Measurements from ENCODE around the gene EIF5B.
"Not testable (repeated sequence)": the region's sequence is repeated elsewhere in the genome, so short reads cannot be mapped to it uniquely, and the experiment has no call there.

The EIF5B gene

DNA sequence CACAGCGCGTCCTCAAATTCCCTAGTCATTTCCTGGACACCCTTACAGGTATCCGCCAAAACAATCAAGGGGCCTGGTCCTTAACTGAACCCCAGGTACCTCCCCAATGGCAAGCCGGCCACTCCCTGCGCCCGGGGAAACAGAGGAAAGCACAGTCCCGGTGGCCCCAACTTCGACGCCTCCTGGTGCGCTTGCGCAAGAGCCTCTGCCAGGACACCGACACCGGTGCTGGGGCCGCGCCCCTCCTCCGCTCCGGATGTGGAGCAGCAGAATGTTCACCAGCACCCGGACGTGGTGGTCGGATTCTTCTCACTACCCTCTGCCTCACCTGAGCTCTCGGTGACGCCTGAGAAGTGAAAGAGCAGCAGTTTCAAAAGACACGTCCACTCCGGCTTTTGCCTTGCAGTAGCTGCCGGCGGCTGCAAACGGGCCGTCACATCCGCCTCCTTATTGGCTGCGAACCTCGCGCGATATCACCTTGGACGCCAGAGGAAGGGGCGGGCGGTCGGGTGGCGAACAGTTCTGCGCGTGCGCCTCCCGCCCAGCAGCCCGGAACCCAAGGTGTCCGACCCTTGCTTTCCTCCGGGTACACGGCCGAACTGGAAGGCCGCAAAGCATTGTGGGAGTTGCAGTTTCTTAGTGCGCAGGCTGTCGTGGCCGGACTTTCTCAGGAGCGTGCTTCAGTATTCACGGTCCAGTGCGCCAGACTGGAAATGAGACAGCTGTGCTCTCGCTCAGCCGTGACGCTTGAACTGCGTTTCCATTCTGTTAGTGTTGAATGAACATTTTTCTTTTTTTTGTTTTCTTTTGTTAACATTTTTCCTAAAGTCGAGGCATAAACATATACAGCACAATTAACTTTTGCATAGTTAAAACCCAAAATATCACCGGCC is 1.0 kb upstream of the EIF5B start, which contains the start of gene TXNDC9:
TXNDC9 (minus strand) TSS at position 423 of the 893 bp plus-strand sequence. CDS start 3,123 bp downstream, outside the sequence.
- TF ChIP-seq, protein P1, sequence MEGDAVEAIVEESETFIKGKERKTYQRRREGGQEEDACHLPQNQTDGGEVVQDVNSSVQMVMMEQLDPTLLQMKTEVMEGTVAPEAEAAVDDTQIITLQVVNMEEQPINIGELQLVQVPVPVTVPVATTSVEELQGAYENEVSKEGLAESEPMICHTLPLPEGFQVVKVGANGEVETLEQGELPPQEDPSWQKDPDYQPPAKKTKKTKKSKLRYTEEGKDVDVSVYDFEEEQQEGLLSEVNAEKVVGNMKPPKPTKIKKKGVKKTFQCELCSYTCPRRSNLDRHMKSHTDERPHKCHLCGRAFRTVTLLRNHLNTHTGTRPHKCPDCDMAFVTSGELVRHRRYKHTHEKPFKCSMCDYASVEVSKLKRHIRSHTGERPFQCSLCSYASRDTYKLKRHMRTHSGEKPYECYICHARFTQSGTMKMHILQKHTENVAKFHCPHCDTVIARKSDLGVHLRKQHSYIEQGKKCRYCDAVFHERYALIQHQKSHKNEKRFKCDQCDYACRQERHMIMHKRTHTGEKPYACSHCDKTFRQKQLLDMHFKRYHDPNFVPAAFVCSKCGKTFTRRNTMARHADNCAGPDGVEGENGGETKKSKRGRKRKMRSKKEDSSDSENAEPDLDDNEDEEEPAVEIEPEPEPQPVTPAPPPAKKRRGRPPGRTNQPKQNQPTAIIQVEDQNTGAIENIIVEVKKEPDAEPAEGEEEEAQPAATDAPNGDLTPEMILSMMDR (conservative IDR thresholded peaks at IDR 0.05; ENCODE audit: low read depth, low read length) = no peak
- DNase-seq (ENCODE audit: low read depth) = peak; percentile 100
- H3K4me3 ChIP-seq (ENCODE audit: low read depth, low read length) = peak within 1 kb of the TSS; percentile 98

DNA sequence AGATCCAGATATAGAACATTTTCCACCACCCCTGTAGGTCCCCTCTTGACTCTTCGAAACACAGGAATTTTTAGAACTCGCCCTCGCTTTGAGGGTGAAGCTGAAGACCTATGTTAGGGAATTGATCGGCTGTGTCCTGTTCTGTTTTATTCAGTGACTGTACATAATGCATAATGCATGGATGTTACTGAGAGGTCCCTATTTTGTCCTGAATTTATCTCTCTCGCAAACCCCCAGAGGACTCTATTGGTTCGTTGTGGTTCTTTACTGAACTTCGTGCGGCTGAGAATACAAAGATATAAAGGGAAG is 431 bp upstream of the EIF5B start:
- no peak for DNase-seq (ENCODE audit: low read depth)
- H3K4me3 ChIP-seq (ENCODE audit: low read depth, low read length) = peak overlapping the region; percentile 83
- TF ChIP-seq, protein P1 (conservative IDR thresholded peaks at IDR 0.05; ENCODE audit: low read depth, low read length) = no peak

DNA sequence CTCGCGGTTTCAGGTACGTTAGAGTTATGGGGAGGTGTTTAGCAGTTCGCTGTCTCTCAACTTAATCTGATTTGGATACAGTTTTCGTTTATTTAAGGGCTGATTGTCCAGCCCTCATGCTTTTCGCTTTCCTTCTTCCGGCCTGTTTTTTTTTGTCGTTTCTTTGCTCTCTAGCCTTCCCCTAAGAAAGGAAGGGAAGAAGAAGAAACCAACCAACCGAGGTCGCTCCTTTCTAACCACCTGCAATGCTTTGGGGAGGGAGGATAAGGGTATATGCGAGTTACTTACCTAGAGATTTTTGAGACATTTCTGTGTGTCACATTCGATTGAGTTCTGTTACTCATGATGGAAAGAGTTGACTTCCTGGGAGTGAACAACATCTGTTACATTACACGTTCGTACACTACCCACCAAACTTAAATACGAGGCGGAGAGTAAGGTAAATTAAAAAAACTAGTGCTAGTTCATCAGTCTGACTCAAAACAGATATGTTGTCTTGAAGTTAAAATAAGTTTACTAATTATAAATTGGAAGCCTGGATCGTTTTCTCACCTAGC is 918 bp downstream of the EIF5B start:
- peak; percentile 28 for DNase-seq (ENCODE audit: low read depth)
- H3K4me3 ChIP-seq (ENCODE audit: low read depth, low read length) = peak overlapping the region; percentile 83
- TF ChIP-seq, protein P1 (conservative IDR thresholded peaks at IDR 0.05; ENCODE audit: low read depth, low read length) = no peak

- DNase-seq (ENCODE audit: low read depth) = no peak
- TF ChIP-seq, protein P1 (conservative IDR thresholded peaks at IDR 0.05; ENCODE audit: low read depth, low read length) = no peak
- no peak overlapping the region for H3K4me3 ChIP-seq (ENCODE audit: low read depth, low read length)
These were observed 3.6 kb downstream of the EIF5B start for GRCh38 chr2:99340669-99341236.

DNA sequence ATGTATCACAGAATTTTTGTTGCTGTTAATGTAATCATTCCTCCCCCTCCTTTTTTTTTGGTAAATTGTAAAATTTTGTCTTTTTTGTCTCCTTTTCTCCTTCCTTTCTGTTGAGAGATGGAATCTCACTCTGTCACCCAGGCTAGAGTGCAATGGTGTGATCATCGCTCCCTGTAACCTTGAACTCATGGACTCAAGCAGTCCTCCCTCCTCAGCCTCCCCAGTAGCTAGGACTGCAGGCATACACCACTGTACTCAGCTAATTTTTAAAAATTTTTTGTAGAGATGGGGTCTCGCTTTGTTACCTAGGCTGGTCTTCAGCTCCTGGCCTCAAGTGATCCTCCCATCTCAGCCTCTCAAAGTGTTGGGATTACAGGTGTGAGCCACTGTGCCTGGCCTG is 5.3 kb downstream of the EIF5B start:
- TF ChIP-seq, protein P1 (conservative IDR thresholded peaks at IDR 0.05; ENCODE audit: low read depth, low read length) = no peak
- no peak for DNase-seq (ENCODE audit: low read depth)
- H3K4me3 ChIP-seq (ENCODE audit: low read depth, low read length) = no peak overlapping the region

DNA sequence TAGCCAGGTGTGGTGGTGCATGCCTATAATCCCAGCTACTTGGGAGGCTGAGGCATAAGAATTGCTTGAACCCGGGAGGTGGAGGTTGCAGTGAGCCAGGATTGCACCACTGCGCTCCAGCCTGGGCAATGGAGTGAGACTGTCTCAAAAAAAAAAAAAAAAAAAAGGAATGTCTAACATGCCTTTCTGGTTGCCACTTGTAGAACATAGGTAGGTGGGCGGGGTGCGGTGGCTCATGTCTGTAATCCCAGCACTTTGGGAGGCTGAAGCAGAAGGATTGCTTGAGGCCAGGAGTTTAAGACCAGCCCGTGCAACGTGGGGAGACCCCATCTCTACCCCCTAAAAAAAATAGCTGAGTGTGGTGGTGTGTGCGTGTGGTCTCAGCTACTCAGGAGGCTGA is 8.3 kb downstream of the EIF5B start:
- not testable (repeated sequence) for H3K4me3 ChIP-seq (ENCODE audit: low read depth, low read length); DNase-seq (ENCODE audit: low read depth)

DNA sequence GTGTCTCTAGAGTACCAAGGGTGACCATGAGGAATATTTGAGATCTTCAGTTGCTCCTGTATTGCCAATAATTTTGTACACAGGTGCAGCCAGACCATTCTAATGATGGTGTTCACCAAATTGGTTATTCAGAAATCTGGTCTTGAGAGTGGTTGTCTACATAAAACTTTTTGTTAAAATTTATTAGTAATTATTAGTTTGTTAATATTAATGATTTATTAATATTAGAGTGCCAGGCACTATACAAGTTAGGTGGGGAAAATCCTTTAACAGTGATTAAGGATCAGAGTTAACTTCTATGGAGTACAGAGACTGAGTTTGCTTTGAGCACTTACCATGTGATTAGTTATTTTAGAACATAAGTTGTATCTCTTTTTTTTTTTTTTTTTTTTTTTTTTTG is 9.0 kb downstream of the EIF5B start:
- TF ChIP-seq, protein P1 (conservative IDR thresholded peaks at IDR 0.05; ENCODE audit: low read depth, low read length) = no peak
- no peak for DNase-seq (ENCODE audit: low read depth)
- no peak overlapping the region for H3K4me3 ChIP-seq (ENCODE audit: low read depth, low read length)

Data from choroid plexus epithelial cell (primary cell).